Stimulated activated CD8-positive, alpha-beta memory T cell treated with anti-CD3 and anti-CD28 coated beads, Interleukin-15, amount 100 ng/mL, for 24 hours (primary cell): ENCODE data around the gene AP2B1.
"Not testable (repeated sequence)": the region's sequence is repeated elsewhere in the genome, so short reads cannot be mapped to it uniquely, and the experiment has no call there.

ENCODE experiments used
- DNase-seq: peaks from one replicate; pipeline ENCODE4 v3.0.0-alpha.2; 2020; ENCODE audit warnings: low read depth

The AP2B1 gene

GRCh38 chr17:35700150-35700549 is 113.0 kb downstream of the AP2B1 start:
- no peak for DNase-seq

- DNase-seq = no peak
Observed at GRCh38 chr17:35701491-35701890, 114.4 kb downstream of the AP2B1 start.

- DNase-seq = not testable (repeated sequence)
Observed at GRCh38 chr17:35703308-35703707, 116.2 kb downstream of the AP2B1 start.

DNA sequence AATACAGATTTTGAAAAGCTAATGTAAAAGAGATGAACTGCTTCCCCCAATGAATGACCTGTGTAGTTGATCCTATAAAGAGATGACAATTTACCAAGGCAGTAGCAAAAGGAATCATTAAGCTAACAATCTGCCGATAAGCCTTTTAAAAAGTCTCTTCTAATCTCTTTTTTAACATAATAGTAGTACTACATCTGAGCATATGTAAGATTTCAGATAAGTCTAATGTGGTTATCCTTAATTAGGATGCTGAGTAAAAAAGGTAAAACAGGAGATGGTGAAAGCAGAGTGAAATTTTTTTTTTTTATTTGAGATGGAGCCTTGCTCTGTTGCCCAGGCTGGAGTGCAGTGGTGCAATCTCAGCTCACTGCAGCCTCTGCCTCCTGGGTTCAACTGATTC is 118.1 kb downstream of the AP2B1 start:
- no peak for DNase-seq

DNA sequence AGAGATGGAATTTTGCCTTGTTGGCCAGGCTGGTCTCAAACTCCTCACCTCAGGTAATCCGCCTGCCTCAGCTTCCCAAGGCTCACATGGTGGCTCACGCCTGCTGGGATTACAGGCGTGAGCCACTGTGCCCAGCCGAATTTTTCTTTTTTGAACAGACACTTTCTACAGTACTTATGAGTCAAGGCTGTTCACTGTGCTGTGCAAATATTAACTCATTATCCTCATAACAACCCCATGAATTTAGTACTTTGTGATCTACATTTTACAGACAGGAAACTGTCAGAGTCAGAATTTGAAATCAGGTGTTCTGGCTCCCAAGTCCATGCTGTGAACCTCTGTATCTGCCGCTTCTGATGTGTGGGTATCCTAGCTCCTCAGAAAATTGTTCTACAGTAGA is 118.6 kb downstream of the AP2B1 start:
- DNase-seq = no peak

- DNase-seq = no peak
Observed at GRCh38 chr17:35708149-35708548, 121.0 kb downstream of the AP2B1 start.

DNA sequence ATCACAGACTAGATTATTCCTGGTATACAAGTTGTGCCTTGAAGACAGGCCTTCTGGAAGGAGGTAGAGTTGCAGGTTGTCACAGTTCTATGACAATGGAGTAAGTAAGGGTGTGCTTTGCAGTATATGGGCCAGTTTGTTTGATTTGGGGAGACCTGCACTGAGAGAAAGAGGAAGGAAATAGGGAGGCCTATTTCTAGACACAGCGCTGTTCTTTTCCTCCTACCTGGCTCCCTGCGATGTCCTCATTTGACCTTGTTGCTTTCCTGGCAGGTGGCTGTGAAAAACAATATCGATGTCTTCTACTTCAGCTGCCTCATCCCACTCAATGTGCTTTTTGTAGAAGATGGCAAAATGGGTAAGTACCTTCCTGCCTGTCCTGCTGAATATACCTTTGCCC is 121.8 kb downstream of the AP2B1 start:
- DNase-seq = no peak

DNA sequence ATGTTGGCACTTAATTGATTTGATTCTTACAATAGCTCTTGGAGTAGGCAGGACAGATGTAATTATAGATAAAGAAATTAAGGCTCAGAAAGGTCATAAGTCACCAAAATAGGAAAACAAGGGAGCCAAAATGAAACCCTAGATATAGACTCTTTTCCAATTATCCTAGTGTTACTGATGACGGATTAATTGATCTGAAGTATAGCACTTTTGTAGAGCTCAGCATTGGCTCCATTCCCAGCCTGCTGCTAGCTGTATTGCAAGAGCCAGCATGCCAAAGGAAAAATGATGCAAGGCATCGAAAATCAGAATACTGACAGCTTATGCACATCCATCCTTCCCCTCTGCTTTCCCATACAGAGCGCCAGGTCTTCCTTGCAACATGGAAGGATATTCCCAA is 122.8 kb downstream of the AP2B1 start:
- no peak for DNase-seq

DNA sequence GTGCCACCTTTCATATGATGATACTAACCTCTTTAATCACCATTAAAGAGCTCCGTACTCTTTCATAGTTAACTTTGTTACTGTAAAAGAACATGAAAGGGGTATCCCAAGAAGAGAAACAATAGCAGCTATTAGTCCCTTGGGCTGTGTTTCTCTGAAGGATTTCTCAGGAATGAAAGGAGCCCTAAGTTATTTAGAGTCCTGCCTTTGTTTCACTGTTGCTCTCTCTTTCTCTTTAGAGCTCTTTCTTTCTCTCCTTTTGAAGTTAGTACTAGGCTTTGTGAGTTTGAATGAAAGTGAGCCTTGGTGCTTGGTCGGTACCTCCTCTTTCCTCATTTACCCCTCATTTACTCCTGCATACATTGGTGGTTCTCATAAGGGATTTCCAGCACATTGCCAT is 123.8 kb downstream of the AP2B1 start:
- DNase-seq = no peak

GRCh38 chr17:35713069-35713728 is 126.1 kb downstream of the AP2B1 start:
- no peak for DNase-seq

- no peak for DNase-seq
Observed at GRCh38 chr17:35714988-35715387, 127.9 kb downstream of the AP2B1 start.

DNA sequence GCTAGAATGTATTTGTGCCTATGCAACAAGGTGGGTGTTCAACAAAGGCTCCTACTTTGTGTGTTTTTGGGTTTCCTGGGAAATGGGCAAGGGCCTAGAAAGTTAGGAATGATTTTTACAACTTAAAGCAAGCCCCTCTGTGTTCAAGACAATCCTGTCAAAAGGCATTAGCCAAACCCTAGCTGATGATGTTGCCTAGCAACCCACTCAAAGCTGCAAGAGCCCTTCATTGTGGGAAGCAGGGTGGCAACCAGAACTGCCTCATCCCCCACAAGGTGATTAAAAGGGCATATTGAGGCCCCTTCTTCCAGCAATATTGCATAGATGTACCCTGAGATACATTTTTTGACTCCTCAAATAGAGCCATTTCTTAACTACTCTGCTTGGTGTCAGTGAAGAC is 128.3 kb downstream of the AP2B1 start:
- no peak for DNase-seq

GRCh38 chr17:35716173-35716572 is 129.1 kb downstream of the AP2B1 start:
- no peak for DNase-seq

DNA sequence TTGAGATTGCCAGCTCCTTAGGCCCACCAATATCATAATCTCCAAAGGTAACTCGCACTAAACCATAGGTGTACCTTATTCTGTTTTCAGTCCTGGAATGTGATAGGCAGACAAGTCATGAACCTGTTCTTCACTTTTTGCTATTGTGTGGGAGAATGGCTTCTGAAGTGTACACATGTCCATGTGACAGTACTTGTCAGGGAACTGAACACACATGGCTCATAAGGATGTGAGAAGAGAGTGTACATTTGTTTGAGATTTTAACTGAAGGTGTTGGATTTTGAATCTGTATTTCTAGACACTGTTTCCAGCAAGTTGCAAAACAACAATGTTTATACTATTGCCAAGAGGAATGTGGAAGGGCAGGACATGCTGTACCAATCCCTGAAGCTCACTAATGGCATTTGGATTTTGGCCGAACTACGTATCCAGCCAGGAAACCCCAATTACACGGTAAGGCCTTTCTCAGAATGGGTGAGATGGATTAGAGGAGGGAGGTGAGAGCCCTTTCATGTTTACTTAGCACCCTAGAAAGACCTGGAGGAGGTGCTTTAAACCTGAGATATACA is 129.9 kb downstream of the AP2B1 start:
- DNase-seq = no peak

DNA sequence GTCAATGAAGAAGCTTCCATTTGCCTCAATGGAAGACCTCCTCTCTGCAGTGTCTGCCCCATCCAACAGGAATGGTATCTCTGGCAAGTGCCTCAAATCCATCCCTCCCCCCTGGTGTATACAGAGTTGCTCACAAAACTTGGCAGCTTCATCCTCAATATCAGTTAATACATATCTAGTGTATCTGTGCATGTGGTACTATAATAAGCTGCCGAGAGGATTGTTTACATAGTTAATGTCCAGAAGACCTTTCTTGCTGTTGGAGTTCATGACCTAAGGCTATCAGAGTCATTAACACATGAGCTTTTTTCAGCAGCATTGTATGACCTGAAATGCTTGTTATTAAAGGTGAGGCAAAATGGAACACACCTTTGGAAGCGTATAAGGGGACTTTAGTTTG is 130.4 kb downstream of the AP2B1 start:
- no peak for DNase-seq

DNA sequence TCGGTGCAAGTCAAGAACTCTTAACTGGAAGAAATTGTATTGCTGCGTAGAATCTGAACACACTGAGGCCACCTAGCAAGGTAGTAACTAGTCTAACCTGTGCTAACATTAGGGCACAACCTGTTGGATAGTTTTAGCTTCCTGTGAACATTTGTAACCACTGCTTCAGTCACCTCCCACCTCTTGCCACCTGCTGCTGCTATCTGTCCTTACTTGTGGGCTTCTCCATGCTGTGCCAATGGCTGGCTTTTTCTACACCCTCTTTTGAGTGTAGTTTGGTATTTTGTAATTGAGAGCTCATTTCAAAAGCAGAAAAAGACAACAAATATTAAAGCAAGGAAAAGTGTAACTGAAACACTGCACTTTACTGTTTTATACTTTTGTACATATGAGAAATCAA is 136.6 kb downstream of the AP2B1 start:
- no peak for DNase-seq

DNA sequence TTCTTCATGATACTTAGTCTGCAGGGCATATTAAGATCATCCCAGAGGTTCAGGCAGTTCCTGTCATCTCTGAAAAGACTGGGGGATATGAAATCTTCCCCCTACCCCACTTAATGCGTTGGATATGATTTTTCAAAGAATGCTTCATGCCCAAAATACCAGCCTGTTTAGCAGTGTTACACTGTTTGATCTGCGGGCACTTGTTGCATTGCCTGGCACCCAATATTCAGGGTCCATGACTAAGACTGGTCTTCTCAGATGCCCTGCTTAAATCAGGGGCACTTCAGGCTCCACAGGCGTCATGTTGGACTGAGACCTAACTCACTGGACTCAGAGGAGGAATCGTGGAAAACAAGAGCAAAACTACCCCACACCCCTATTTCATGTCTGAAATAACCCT is 137.9 kb downstream of the AP2B1 start:
- no peak for DNase-seq

DNA sequence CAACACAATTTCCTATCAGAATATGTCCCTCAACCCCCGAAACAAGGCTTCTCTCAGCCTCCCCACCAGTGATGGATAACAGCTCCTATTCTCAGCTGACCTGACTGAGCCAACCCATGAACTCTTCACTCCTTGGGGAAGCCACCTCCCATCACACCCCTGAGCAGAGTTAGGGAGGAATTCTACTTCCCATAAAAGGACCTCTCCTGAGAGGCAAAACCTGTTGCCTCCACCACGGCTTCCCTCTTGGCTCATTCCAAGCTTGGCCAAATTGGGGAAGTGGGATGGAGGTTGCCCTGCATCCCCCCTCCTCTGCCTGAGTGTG is 138.6 kb downstream of the AP2B1 start:
- no peak for DNase-seq

DNA sequence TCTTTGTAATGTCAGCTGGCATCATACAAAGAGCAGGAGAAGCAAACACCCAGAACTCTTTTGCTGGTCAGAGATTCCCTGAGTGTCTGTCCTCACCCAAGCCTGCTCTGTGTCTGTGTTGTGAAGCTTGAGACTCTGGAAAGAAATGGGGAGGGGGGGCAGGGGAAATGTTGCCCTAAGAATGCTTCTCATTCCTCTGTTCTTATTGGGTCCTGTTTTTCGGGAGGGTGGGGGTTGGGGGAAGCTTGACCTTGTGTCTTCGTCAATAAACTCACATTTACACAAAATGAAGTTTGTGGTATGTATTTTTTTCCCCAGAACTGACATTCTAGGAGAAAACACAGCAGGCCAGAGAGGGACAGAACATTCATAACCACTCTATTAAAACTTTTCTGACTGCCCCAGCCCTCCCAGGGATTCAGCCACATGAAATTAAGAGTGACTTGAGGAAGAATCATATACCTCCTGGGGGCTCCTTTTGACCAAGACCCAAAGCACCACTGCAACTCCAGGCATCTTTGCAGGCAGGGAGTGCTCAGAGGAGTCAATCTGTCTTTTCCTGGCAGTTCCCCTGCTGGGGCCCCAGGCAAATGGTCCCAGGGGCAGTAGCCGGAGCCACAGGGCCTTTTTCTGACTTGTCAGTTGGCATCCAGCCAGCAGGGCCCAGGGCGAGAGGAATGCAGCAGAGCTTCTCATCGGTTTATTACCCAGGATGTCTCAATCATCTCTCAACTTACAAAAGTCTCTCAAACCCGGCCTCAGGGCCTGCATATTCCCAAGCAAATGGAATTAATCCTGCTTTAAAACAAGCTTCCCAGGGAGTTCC is 139.2 kb downstream of the AP2B1 start:
- DNase-seq = no peak

DNA sequence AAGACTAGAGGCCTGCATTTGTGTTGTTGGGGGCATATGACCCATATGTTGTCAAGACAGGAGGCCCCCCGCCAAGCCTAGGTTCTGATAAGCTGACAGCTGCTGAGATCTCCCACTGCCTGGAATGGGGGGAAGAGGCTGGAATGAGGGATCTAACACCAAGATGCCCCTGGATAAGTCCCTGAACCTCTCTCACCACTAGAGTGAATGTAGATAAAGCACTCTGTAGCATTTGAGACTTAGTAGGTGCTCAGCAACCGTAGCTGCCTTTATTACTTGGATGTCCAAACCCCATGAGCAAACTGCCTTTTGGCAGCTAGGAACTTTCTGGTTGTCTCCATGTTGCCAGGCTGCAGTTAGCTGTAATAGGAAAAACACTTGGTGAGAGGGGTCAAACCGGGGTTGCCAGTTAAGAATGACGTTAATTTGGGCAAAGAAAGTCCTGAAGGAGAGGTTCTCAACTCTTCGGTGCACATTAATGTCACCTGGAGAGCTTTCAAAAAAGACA is 139.9 kb downstream of the AP2B1 start:
- DNase-seq = no peak

GRCh38 chr17:35727635-35728034 is 140.5 kb downstream of the AP2B1 start:
- no peak for DNase-seq

GRCh38 chr17:35728551-35728950 is 141.4 kb downstream of the AP2B1 start:
- no peak for DNase-seq

GRCh38 chr17:35729405-35729833 is 142.3 kb downstream of the AP2B1 start:
- DNase-seq = no peak
